Measurements from ENCODE around the gene JAZF1.

DNA sequence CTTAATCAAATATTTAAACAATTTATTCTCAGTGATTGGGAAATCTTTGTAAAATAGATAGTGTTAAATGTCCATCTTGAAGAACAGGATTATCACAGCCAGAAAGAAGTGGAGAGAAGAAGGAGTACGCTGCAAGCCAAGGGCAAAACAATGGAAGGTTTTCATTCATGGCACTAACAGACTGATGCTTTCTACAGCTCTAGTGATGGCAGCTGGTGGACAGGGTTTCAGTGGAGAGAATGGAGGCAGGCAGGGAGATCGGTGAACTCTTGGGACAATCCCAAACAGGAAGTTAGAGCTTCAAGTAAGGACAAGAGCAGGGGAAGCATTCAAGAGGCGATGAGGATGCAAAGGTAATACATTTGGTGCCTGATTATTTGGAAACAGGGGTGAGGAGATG is 207.0 kb downstream of the JAZF1 start:
- TF ChIP-seq, protein P1, sequence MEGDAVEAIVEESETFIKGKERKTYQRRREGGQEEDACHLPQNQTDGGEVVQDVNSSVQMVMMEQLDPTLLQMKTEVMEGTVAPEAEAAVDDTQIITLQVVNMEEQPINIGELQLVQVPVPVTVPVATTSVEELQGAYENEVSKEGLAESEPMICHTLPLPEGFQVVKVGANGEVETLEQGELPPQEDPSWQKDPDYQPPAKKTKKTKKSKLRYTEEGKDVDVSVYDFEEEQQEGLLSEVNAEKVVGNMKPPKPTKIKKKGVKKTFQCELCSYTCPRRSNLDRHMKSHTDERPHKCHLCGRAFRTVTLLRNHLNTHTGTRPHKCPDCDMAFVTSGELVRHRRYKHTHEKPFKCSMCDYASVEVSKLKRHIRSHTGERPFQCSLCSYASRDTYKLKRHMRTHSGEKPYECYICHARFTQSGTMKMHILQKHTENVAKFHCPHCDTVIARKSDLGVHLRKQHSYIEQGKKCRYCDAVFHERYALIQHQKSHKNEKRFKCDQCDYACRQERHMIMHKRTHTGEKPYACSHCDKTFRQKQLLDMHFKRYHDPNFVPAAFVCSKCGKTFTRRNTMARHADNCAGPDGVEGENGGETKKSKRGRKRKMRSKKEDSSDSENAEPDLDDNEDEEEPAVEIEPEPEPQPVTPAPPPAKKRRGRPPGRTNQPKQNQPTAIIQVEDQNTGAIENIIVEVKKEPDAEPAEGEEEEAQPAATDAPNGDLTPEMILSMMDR (IDR thresholded peaks at IDR 0.05) = no peak
- no peak for TF ChIP-seq POLR2A (IDR thresholded peaks at IDR 0.05)
